K562 (cell line): ENCODE measurements around the gene PFN3. TPM values are rescaled to one million over a fixed set of nuclear protein-coding genes. Genes with fewer than 3 reads are reported as not detected.

ENCODE experiments used
- CREBBP ChIP-seq: IDR thresholded peaks from one replicate; pipeline ENCODE4 v1.6.1; 2012; ENCODE audit warnings: low read depth, mild to moderate bottlenecking, control low read depth, inconsistent platforms, low read length
- E2F6 ChIP-seq, 2 experiments: IDR thresholded peaks; 2 replicates each; pipeline ENCODE4 v1.6.1; 2011; ENCODE audit warnings: borderline replicate concordance in 1 of 2, control low read depth in 1 of 2, low read depth in 1 of 2, low read length in 1 of 2, mild to moderate bottlenecking in 1 of 2, mixed read lengths in 1 of 2, moderate library complexity in 1 of 2; ENCODE audit not compliant: insufficient read depth in 1 of 2, insufficient read length in 1 of 2, poor library complexity in 1 of 2, severe bottlenecking in 1 of 2; ENCODE audit errors: extremely low read depth in 1 of 2
- ELF2 ChIP-seq: fragments of 250-450 bp; sonication (Bioruptor Pico); IDR thresholded peaks from 2 replicates; pipeline ENCODE4 v1.5.0; 2021; ENCODE audit warnings: mild to moderate bottlenecking
- FOXA3 ChIP-seq, 2 experiments: fragments of 450-650 bp in 1 of 2; sonication (generic) in 1 of 2; formaldehyde crosslinking; IDR thresholded peaks in 1 of 2; conservative IDR thresholded peaks in 1 of 2; 2 replicates each; pipeline versions ENCODE4 v1.4.0 to v1.8.0; 2020 to 2022; ENCODE audit warnings: mild to moderate bottlenecking in 2 of 2, missing genetic modification reagents in 1 of 2
- HDAC8 ChIP-seq: fragments of 450-650 bp; IDR thresholded peaks from 2 replicates; pipeline ENCODE4 v1.6.1; 2016; ENCODE audit warnings: mild to moderate bottlenecking, missing genetic modification characterization, moderate library complexity, missing compliant biosample characterization
- HINFP ChIP-seq: fragments of 450-650 bp; conservative IDR thresholded peaks from 2 replicates; pipeline ENCODE4 v1.6.1; 2016; ENCODE audit warnings: missing genetic modification characterization, low read depth, mild to moderate bottlenecking, control low read depth, missing compliant biosample characterization
- KAT7 ChIP-seq: sonication (generic); formaldehyde crosslinking; IDR thresholded peaks from 2 replicates; pipeline ENCODE4 v1.8.0; 2022; ENCODE audit warnings: missing genetic modification reagents, mild to moderate bottlenecking, borderline replicate concordance
- LCOR ChIP-seq: sonication (generic); formaldehyde crosslinking; IDR thresholded peaks from 2 replicates; pipeline ENCODE4 v1.8.0; 2022; ENCODE audit warnings: mild to moderate bottlenecking, missing genetic modification reagents
- MBD2 ChIP-seq: sonication (generic); IDR thresholded peaks from 2 replicates; pipeline ENCODE4 v1.6.1; 2016; ENCODE audit warnings: low read depth, borderline replicate concordance
- MECOM ChIP-seq: fragments of 250-450 bp; sonication (Bioruptor Pico); IDR thresholded peaks from 2 replicates; pipeline ENCODE4 v1.8.0; 2022; ENCODE audit warnings: inconsistent platforms
- NFIC ChIP-seq: fragments of 450-650 bp; IDR thresholded peaks from 2 replicates; pipeline ENCODE4 v1.6.1; 2017; ENCODE audit warnings: mild to moderate bottlenecking, inconsistent platforms
- PHTF2 ChIP-seq: fragments of 250-450 bp; sonication (Bioruptor Pico); IDR thresholded peaks from 2 replicates; pipeline ENCODE4 v1.5.0; 2021; ENCODE audit warnings: mild to moderate bottlenecking
- RFX1 ChIP-seq: fragments of 450-650 bp; IDR thresholded peaks from 2 replicates; pipeline ENCODE4 v1.6.1; 2016; ENCODE audit warnings: mild to moderate bottlenecking, moderate library complexity
- SMAD3 ChIP-seq: fragments of 450-650 bp; formaldehyde crosslinking; conservative IDR thresholded peaks from 2 replicates; pipeline ENCODE4 v1.4.0; 2020; ENCODE audit warnings: mild to moderate bottlenecking
- SNAPC5 ChIP-seq: fragments of 250-450 bp; sonication (Bioruptor Pico); IDR thresholded peaks from 2 replicates; pipeline ENCODE4 v1.8.0; 2021; ENCODE audit warnings: moderate library complexity, mild to moderate bottlenecking, inconsistent platforms
- TRIM24 ChIP-seq, 2 experiments: fragments of 450-650 bp; IDR thresholded peaks; 2 replicates each; pipeline ENCODE4 v1.6.1; 2016
- XRCC3 ChIP-seq: fragments of 450-650 bp; IDR thresholded peaks from 2 replicates; pipeline ENCODE4 v1.6.1; 2017; ENCODE audit warnings: mild to moderate bottlenecking, moderate library complexity
- ZNF224 ChIP-seq: sonication (generic); formaldehyde crosslinking; IDR thresholded peaks from 2 replicates; pipeline ENCODE4 v1.8.0; 2022; ENCODE audit warnings: mild to moderate bottlenecking, missing genetic modification reagents
- ZNF316 ChIP-seq: fragments of 450-650 bp; IDR thresholded peaks from 2 replicates; pipeline ENCODE4 v1.6.1; 2016
- ZNF324 ChIP-seq: fragments of 250-450 bp; sonication (Bioruptor Pico); IDR thresholded peaks from 2 replicates; pipeline ENCODE4 v1.4.0; 2020; ENCODE audit warnings: mild to moderate bottlenecking
- ZNF551 ChIP-seq: fragments of 250-450 bp; sonication (Bioruptor Pico); IDR thresholded peaks from 2 replicates; pipeline ENCODE4 v1.5.0; 2021; ENCODE audit warnings: mild to moderate bottlenecking, moderate library complexity
- polyA plus RNA-seq, 8 experiments: library from polyadenylated mRNA; depleted of rRNA in 4 of 8; stranded (reverse) in 5 of 8; unstranded in 3 of 8; fragments of >200 nt; fragmentation: Nextera tagmentation in 2 of 8; fragmentation: Illumina TruSeq in 1 of 8; extraction: Ambion mirVana in 2 of 8; extraction: Trizol in 1 of 8; gene quantifications; 2 replicates each; pipeline versions ENCODE4 v1.2.1 to v1.2.3, GENCODE V29; 2011 to 2014; ENCODE audit warnings: inconsistent platforms in 1 of 8, missing spikeins in 1 of 8
- total RNA-seq, 7 experiments: library from RNA; depleted of rRNA in 6 of 7; stranded (reverse); fragments of >200 nt in 6 of 7; fragmentation: Illumina TruSeq in 2 of 7; extraction: Trizol in 2 of 7; gene quantifications; 2 replicates each; pipeline versions ENCODE4 v1.2.1 to v1.2.3, GENCODE V29; 2011 to 2021; ENCODE audit warnings: low replicate concordance in 1 of 7
- TF ChIP-seq, protein P1 (sequence below): IDR thresholded peaks from 2 replicates; pipeline ENCODE4 v1.6.1; 2014; ENCODE audit warnings: antibody characterized with exemption
- TF ChIP-seq, protein P2 (sequence below): fragments of 450-650 bp; formaldehyde crosslinking; IDR thresholded peaks from 2 replicates; pipeline ENCODE4 v1.4.0; 2022; ENCODE audit warnings: missing genetic modification characterization

Gene PFN3
- total and polyA plus RNA-seq, 9 of the 15 experiments (the other 6 are each of a cell fraction or from before 2014, with no cell fraction given) = not detected

GRCh38 chr5:177362610-177363507 is 37.6 kb downstream of the PFN3 start (continued):
- TF ChIP-seq XRCC3 (no peak), KAT7 (CRISPR knock-in tag) (no peak), RFX1 (no peak), SMAD3 (no peak), E2F6 (IDR thresholded peaks at IDR 0.05; ENCODE audit: borderline replicate concordance in 1 of 2, extremely low read depth in 1 of 2, insufficient read depth in 1 of 2, insufficient read length in 1 of 2, low read depth in 1 of 2, low read length in 1 of 2, poor library complexity in 1 of 2, severe bottlenecking in 1 of 2) (peak in 1 of 2 experiments; percentile 52), ZNF316 (no peak; the same call in 1 of the 2 replicates), ZNF324 (CRISPR knock-in tag) (no peak), FOXA3 (CRISPR knock-in tag; conservative IDR thresholded peaks at IDR 0.05 in 1 of 2, IDR thresholded peaks at IDR 0.05 in 1 of 2) (no peak), MBD2 (0 out of 2 replicates have a peak, but pooled peaks have one; percentile 40), ZNF551 (no peak), HINFP (tag) (no peak), NFIC (0 out of 2 replicates have a peak, but pooled peaks have one; percentile 15), ELF2 (no peak), MECOM (CRISPR knock-in tag) (no peak), TRIM24 (IDR thresholded peaks at IDR 0.05) (0 out of 4 replicates have a peak, but pooled peaks of 1 of the 2 experiments have one; percentile 16), LCOR (CRISPR knock-in tag) (no peak), HDAC8 (no peak), CREBBP (no peak), SNAPC5 (CRISPR knock-in tag) (no peak), ZNF224 (CRISPR knock-in tag) (no peak), PHTF2 (CRISPR knock-in tag) (no peak)
- TF ChIP-seq, protein P1, sequence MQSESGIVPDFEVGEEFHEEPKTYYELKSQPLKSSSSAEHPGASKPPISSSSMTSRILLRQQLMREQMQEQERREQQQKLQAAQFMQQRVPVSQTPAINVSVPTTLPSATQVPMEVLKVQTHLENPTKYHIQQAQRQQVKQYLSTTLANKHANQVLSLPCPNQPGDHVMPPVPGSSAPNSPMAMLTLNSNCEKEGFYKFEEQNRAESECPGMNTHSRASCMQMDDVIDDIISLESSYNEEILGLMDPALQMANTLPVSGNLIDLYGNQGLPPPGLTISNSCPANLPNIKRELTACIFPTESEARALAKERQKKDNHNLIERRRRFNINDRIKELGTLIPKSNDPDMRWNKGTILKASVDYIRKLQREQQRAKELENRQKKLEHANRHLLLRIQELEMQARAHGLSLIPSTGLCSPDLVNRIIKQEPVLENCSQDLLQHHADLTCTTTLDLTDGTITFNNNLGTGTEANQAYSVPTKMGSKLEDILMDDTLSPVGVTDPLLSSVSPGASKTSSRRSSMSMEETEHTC = peak; percentile 41; the same call in 1 of the 2 replicates
- TF ChIP-seq, protein P2, sequence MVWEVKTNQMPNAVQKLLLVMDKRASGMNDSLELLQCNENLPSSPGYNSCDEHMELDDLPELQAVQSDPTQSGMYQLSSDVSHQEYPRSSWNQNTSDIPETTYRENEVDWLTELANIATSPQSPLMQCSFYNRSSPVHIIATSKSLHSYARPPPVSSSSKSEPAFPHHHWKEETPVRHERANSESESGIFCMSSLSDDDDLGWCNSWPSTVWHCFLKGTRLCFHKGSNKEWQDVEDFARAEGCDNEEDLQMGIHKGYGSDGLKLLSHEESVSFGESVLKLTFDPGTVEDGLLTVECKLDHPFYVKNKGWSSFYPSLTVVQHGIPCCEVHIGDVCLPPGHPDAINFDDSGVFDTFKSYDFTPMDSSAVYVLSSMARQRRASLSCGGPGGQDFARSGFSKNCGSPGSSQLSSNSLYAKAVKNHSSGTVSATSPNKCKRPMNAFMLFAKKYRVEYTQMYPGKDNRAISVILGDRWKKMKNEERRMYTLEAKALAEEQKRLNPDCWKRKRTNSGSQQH = no peak
